ENCODE data around the gene PANX1.
"Not testable (repeated sequence)": the region's sequence is repeated elsewhere in the genome, so short reads cannot be mapped to it uniquely, and the experiment has no call there.

PANX1 gene

GRCh38 chr11:94117197-94117574, 11.5 kb upstream of the PANX1 start:
- no peak overlapping the region for H3K4me3 ChIP-seq (ENCODE audit: low read length)
- TF ChIP-seq CTCF (conservative IDR thresholded peaks at IDR 0.05; ENCODE audit: low read depth, low read length): no peak
- no peak for DNase-seq (ENCODE audit: low read depth)

GRCh38 chr11:94117871-94118270, 10.8 kb upstream of the PANX1 start:
- no peak for DNase-seq (ENCODE audit: low read depth)
- no peak for TF ChIP-seq CTCF (conservative IDR thresholded peaks at IDR 0.05; ENCODE audit: low read depth, low read length)
- no peak overlapping the region for H3K4me3 ChIP-seq (ENCODE audit: low read length)

- not testable (repeated sequence) for H3K4me3 ChIP-seq (ENCODE audit: low read length); DNase-seq (ENCODE audit: low read depth)
These were observed 9.0 kb upstream of the PANX1 start for GRCh38 chr11:94119676-94120075.

- DNase-seq (ENCODE audit: low read depth); H3K4me3 ChIP-seq (ENCODE audit: low read length): not testable (repeated sequence)
These were observed 8.1 kb upstream of the PANX1 start for GRCh38 chr11:94120516-94120915.

DNA sequence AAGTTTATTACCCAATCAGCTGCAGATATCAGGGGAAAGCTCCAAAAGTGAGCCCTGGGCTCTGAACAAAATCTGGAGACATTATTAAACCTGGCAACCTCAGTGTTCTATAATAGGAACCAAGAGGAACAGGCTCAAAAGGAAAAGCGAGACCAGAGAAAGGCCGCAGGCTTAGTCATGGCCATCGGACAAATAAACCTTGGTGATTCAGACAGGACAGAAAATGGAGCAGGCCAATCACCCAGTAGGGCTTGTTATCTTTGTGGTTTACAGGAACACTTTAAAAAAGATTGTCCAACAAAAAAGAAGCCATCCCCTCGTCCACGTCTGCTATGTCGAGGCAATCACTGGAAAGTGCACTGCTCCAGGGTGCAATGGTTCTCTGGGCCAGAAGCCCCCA, 7.7 kb upstream of the PANX1 start:
- TF ChIP-seq CTCF (conservative IDR thresholded peaks at IDR 0.05; ENCODE audit: low read depth, low read length): no peak
- no peak overlapping the region for H3K4me3 ChIP-seq (ENCODE audit: low read length)
- no peak for DNase-seq (ENCODE audit: low read depth)

DNA sequence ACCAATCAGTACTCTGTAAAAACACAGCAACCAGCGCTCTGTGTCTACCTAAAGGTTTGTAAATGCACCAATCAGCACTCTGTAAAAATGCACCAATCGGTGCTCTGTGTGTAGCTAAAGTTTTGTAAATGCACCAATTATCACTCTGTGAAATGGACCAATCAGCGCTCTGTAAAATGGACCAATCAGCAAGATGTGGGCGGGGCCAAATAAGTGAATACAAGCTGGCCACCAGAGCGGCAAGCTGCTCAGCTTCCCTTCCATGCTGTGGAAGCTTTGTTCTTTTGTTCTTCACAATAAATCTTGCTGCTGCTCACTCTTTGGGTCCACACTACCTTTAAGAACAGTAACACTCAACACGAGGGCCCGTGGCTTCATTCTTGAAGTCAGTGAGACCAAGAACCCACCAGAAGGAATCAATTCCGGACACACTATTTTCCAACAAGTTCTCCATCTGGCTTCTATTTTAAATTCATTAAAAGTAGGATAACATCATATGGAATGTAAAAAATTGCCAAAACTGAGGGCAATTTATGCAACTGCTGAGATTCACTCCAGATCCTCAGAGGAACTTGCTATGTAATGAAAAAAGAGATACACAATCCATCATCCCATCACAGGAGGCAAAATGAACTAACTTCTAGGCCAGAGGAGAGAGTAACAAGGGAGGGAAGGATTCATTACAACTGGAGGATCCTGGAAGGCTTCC, 3.1 kb upstream of the PANX1 start:
- no peak for TF ChIP-seq CTCF (conservative IDR thresholded peaks at IDR 0.05; ENCODE audit: low read depth, low read length)
- DNase-seq (ENCODE audit: low read depth): no peak

GRCh38 chr11:94127638-94128037, 1.0 kb upstream of the PANX1 start:
- DNase-seq (ENCODE audit: low read depth): no peak
- H3K4me3 ChIP-seq (ENCODE audit: low read length): peak overlapping the region; percentile 70
- no peak for TF ChIP-seq CTCF (conservative IDR thresholded peaks at IDR 0.05; ENCODE audit: low read depth, low read length)

More for the DNA sequence above, 3.1 kb upstream of the PANX1 start:
- no peak overlapping the region for H3K4me3 ChIP-seq (ENCODE audit: low read length)

DNA sequence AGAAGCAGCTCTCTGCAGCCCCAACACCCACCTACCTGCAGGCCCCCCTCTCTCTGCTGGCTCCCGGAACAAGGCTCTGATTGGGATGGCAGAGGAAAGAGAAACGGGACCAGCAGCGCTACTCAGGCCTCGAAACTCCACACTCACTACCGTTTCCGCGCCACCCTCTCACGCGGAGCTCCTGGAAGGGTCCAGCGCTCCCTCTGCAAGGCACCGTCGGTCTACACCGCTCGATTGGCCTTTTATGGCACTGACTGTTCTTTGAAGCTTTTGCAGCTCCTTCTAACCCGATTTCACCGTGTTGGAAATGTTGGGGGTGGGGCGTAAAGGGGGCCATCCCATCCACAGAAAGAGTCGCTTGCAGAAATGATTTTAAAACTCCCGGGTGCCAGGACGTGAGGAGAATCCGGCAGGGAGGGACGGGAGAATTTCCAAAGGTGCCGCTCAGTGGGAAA, 323 bp upstream of the PANX1 start:
- DNase-seq (ENCODE audit: low read depth): no peak
- H3K4me3 ChIP-seq (ENCODE audit: low read length): peak overlapping the region; percentile 70
- no peak for TF ChIP-seq CTCF (conservative IDR thresholded peaks at IDR 0.05; ENCODE audit: low read depth, low read length)

All from retinal pigment epithelial cell (primary cell).